GM12878 (cell line): Measurements from ENCODE around the gene ADCY9. TPM values are rescaled to one million over a fixed set of nuclear protein-coding genes. Genes with fewer than 3 reads are reported as not detected.

Experiments used
- ATAC-seq: fragments of 200-7000 bp; cut with Tn5 transposase; 3 replicates; pipeline ENCODE4 v1.9.1; 2020; ENCODE audit warnings: mild to moderate bottlenecking, moderate library complexity
- BruUV-seq: library from RNA; stranded (reverse); fragments of 400-500 nt; replicated peaks from 2 replicates; lab custom pipeline; 2021; lab: Mats Ljungman, UMichigan
- CTCF ChIA-PET: fragments of 300-600 bp; sonication (Branson Sonifier 250); formaldehyde crosslinking; extraction: SDS; loops from one replicate; lab custom pipeline; 2021; ENCODE audit warnings: inconsistent platforms; lab: Yijun Ruan, JAX
- POLR2A ChIA-PET: fragments of 350-600 bp; formaldehyde crosslinking; extraction: SDS; loops from one replicate; lab custom pipeline; 2021; ENCODE audit warnings: inconsistent platforms; lab: Charles Lee
- RAD21 ChIA-PET: fragments of 300-600 bp; sonication (Branson Sonifier 250); formaldehyde crosslinking; loops from one replicate; lab custom pipeline; 2023; ENCODE audit warnings: antibody characterized with exemption; ENCODE audit not compliant: unreplicated experiment; lab: Charles Lee
- SMC1A ChIA-PET: fragments of 300-600 bp; sonication (Branson Sonifier 250); formaldehyde crosslinking; loops from one replicate; lab custom pipeline; 2023; ENCODE audit not compliant: unreplicated experiment, uncharacterized antibody; lab: Charles Lee
- DNase-seq: peaks from one replicate; pipeline ENCODE4 v3.0.0-alpha.2; 2011; ENCODE audit warnings: low read depth, low spot score
- FAIRE-seq: peaks from 3 replicates; lab custom pipeline; 2011; peaks lifted over from hg19 to GRCh38; lab: Jason Lieb, UNC
- H2AFZ ChIP-seq: 2 replicates; pipeline ENCODE4 v1.6.0; 2011; ENCODE audit warnings: low read depth, low read length, control low read depth; ENCODE audit not compliant: control insufficient read depth
- H3K27ac ChIP-seq: 2 replicates; pipeline ENCODE4 v1.5.1; 2011; ENCODE audit warnings: control low read depth; ENCODE audit not compliant: control insufficient read depth, insufficient read depth
- H3K27me3 ChIP-seq, 2 experiments: replicated peaks in 1 of 2; 2 replicates each; pipeline versions ENCODE4 v1.6.0 to v1.6.1; 2011; ENCODE audit warnings: low read length in 1 of 2; ENCODE audit not compliant: control insufficient read depth in 2 of 2, insufficient read depth in 2 of 2
- H3K36me3 ChIP-seq, 2 experiments: 2 replicates each; pipeline ENCODE4 v1.5.1; 2011; ENCODE audit warnings: low read length in 1 of 2; ENCODE audit not compliant: control insufficient read depth in 2 of 2, insufficient read depth in 2 of 2
- H3K4me1 ChIP-seq: 2 replicates; pipeline ENCODE4 v1.6.1; 2011; ENCODE audit warnings: mild to moderate bottlenecking, low read length, moderate library complexity, mixed read lengths; ENCODE audit not compliant: control insufficient read depth, insufficient read depth
- H3K4me2 ChIP-seq: 2 replicates; pipeline ENCODE4 v1.6.0; 2011; ENCODE audit warnings: control low read depth; ENCODE audit not compliant: control insufficient read depth, insufficient read depth
- H3K4me3 ChIP-seq: fragments of 200-600 bp; sonication (generic); 2 replicates; pipeline ENCODE4 v1.5.1; 2016
- H3K79me2 ChIP-seq: 2 replicates; pipeline ENCODE4 v1.6.0; 2011; ENCODE audit warnings: low read length; ENCODE audit not compliant: control insufficient read depth, insufficient read depth
- H3K9ac ChIP-seq: 2 replicates; pipeline ENCODE4 v1.8.0; 2011; ENCODE audit warnings: low read length, control low read depth, mixed read lengths; ENCODE audit not compliant: control insufficient read depth, insufficient read depth
- H3K9me3 ChIP-seq: replicated peaks from 3 replicates; pipeline ENCODE4 v1.5.1; 2011; ENCODE audit warnings: mild to moderate bottlenecking, low read length; ENCODE audit not compliant: control insufficient read depth, insufficient read depth
- H4K20me1 ChIP-seq: 2 replicates; pipeline ENCODE4 v1.6.0; 2011; ENCODE audit not compliant: control insufficient read depth, insufficient read depth
- BACH1 ChIP-seq: fragments of 450-650 bp; IDR thresholded peaks from 2 replicates; pipeline ENCODE4 v1.6.1; 2017; ENCODE audit warnings: mild to moderate bottlenecking, borderline replicate concordance
- CREM ChIP-seq: IDR thresholded peaks from 2 replicates; pipeline ENCODE4 v1.6.1; 2014; ENCODE audit warnings: antibody characterized with exemption, low read depth
- FOS ChIP-seq: IDR thresholded peaks from 3 replicates; pipeline ENCODE4 v1.6.1; 2011; ENCODE audit warnings: borderline replicate concordance; ENCODE audit not compliant: insufficient read length; ENCODE audit errors: extremely low read depth
- MYB ChIP-seq: fragments of 150-350 bp; IDR thresholded peaks from 2 replicates; pipeline ENCODE4 v1.6.1; 2014; ENCODE audit warnings: mild to moderate bottlenecking, low read depth, low read length, borderline replicate concordance
- NFYA ChIP-seq: IDR thresholded peaks from 2 replicates; pipeline ENCODE4 v1.6.1; 2011; ENCODE audit warnings: low read depth, mild to moderate bottlenecking, low read length, improper control_type of control experiment, borderline replicate concordance
- RCOR1 ChIP-seq: conservative IDR thresholded peaks from 2 replicates; pipeline ENCODE4 v1.6.1; 2012; ENCODE audit warnings: low read depth, low read length, improper control_type of control experiment
- WRNIP1 ChIP-seq: IDR thresholded peaks from 2 replicates; pipeline ENCODE4 v1.6.1; 2011; ENCODE audit warnings: low read depth, low read length, improper control_type of control experiment, borderline replicate concordance
- ZNF622 ChIP-seq: fragments of 450-650 bp; IDR thresholded peaks from 2 replicates; pipeline ENCODE4 v1.6.1; 2017; ENCODE audit warnings: mild to moderate bottlenecking, inconsistent platforms
- WGBS: methylation state at CpG from one replicate; pipeline ENCODE4 v1.1.6; 2016; ENCODE audit warnings: low lambda C conversion rate; ENCODE audit not compliant: insufficient replicate concordance, insufficient coverage; ENCODE audit errors: missing lambda C conversion rate; 5-methylcytosine and 5-hydroxymethylcytosine counted together
- in situ Hi-C: fragments of 300-500 bp; cut with MboI; formaldehyde crosslinking; loops from 9 replicates; pipeline ENCODE4 v1.14.3; 2018; ENCODE audit warnings: mixed read lengths
- intact Hi-C: fragments of 100-400 bp; cut with micrococcal nuclease; formaldehyde crosslinking; loops from one replicate; pipeline ENCODE4 v1.14.2; 2022; ENCODE audit not compliant: unreplicated experiment
- polyA plus RNA-seq, 11 experiments: library from polyadenylated mRNA; depleted of rRNA in 4 of 11; unstranded in 6 of 11; stranded (reverse) in 5 of 11; fragments of >200 nt; fragmentation: Nextera tagmentation in 4 of 11; fragmentation: Illumina TruSeq in 1 of 11; extraction: Ambion mirVana in 4 of 11; extraction: Trizol in 1 of 11; gene quantifications; 1 replicate in 1 of 11; 2 replicates in 10 of 11; pipeline versions ENCODE4 v1.2.1 to v1.2.3, GENCODE V29; 2011 to 2016; ENCODE audit warnings: inconsistent platforms in 2 of 11, missing spikeins in 2 of 11, low read depth in 1 of 11
- total RNA-seq, 4 experiments: library from RNA; depleted of rRNA in 3 of 4; stranded (reverse); fragments of >200 nt in 3 of 4; fragmentation: Illumina TruSeq in 1 of 4; extraction: Trizol in 1 of 4; gene quantifications; 2 replicates each; pipeline versions ENCODE4 v1.2.1 to v1.2.3, GENCODE V29; 2013 to 2021

ADCY9 gene
- total and polyA plus RNA-seq, 10 of the 15 experiments (the other 5 are each of a cell fraction or from before 2014, with no cell fraction given) = 0.09 to 0.41 (median 0.15) TPM; not detected in 3

GRCh38 chr16:3971261-3971660, 145.0 kb downstream of the ADCY9 start (continued):
- TF ChIP-seq CREM (peak; percentile 32; the same call in 1 of the 2 replicates), ZNF622 (no peak)
- TF ChIP-seq, all 136 proteins: peak for 8

- Histone ChIP-seq H3K9me3 (no peaks in the 10 kb centered on the region), H3K9ac (no peak overlapping the region), H4K20me1 (no peaks in the 10 kb centered on the region), H3K79me2 (no peaks in the 10 kb centered on the region), H3K27ac (no peak overlapping the region), H2AFZ (no peak overlapping the region), H3K4me1 (no peaks in the 10 kb centered on the region), H3K27me3 (no peaks in the 10 kb centered on the region), H3K4me3 (no peak overlapping the region), H3K36me3 (no peaks in the 10 kb centered on the region), H3K4me2 (no peak overlapping the region)
- no peak for DNase-seq
- intact Hi-C loops (no loop called here), in situ Hi-C loops (no loop called here)
- FAIRE-seq = no peak
- TF ChIP-seq MYB (no peak), RCOR1 (no peak), ZNF622 (no peak), FOS (no peak), WRNIP1 (no peak), NFYA (no peak), BACH1 (no peak)
- RAD21 ChIA-PET = no interaction called here
- CTCF ChIA-PET = interaction anchor here (0.6 kb wide), 1 partner anchor 37 kb away, joined by 3 read pairs; no protein-coding TSS in a partner anchor
- ATAC-seq = no peak
- whole genome bisulfite sequencing = 71% methylated on average over 7 of the region's 8 CpGs
- SMC1A ChIA-PET = no interaction called here
- BruUV-seq = no TSS peak
- POLR2A ChIA-PET = no interaction called here
Measured at GRCh38 chr16:3968551-3968950, 147.7 kb downstream of the ADCY9 start.
